Ascending aorta (tissue), 2 donors: ENCODE measurements around the gene KIRREL2. TPM values are rescaled to one million over a fixed set of nuclear protein-coding genes. Genes with fewer than 3 reads are reported as not detected.

ENCODE experiments used
- DNase-seq, 2 donors: peaks; one replicate each; pipeline ENCODE4 v3.0.0-alpha.2; 2019; ENCODE audit warnings: low spot score in 2 of 2
- H3K27ac ChIP-seq, 2 donors: fragments of 200-600 bp; sonication (generic); one replicate each; pipeline ENCODE4 v1.5.1; 2016 to 2017; ENCODE audit warnings: mild to moderate bottlenecking in 1 of 2
- H3K27me3 ChIP-seq: fragments of 200-600 bp; sonication (generic); one replicate; pipeline ENCODE4 v1.5.1; 2017
- H3K36me3 ChIP-seq, 2 donors: fragments of 200-600 bp; sonication (generic); one replicate each; pipeline ENCODE4 v1.5.1; 2016
- H3K4me1 ChIP-seq, 2 donors: fragments of 200-600 bp; sonication (generic); one replicate each; pipeline ENCODE4 v1.5.1; 2016 to 2017; ENCODE audit warnings: mild to moderate bottlenecking in 1 of 2
- H3K4me3 ChIP-seq, 2 donors: fragments of 200-600 bp; sonication (generic); one replicate each; pipeline ENCODE4 v1.5.1; 2016 to 2017; ENCODE audit warnings: mild to moderate bottlenecking in 1 of 2
- H3K9me3 ChIP-seq, 2 donors: fragments of 200-600 bp; sonication (generic); one replicate each; pipeline ENCODE4 v1.5.1; 2016
- CTCF ChIP-seq, 3 experiments: fragments of 200-600 bp in 2 of 3; fragments of 450-650 bp in 1 of 3; sonication (generic) in 2 of 3; IDR thresholded peaks; one replicate each; pipeline ENCODE4 v1.5.1; 2016 to 2019; ENCODE audit warnings: antibody characterized with exemption in 3 of 3, mild to moderate bottlenecking in 1 of 3, moderate library complexity in 1 of 3
- intact Hi-C: fragments of 100-400 bp; cut with DNase I; formaldehyde crosslinking; loops from one replicate; pipeline ENCODE4 v1.15.1; 2023
- total RNA-seq: library from RNA; depleted of rRNA; stranded (reverse); fragments of >200 nt; gene quantifications from one replicate; pipeline ENCODE4 v1.1.0, GENCODE V29; 2016

Gene KIRREL2
- total RNA-seq, 1 donor from 2014 or later = not detected

- Histone ChIP-seq H3K4me1 (peaks cover 14 to 18% of the 10 kb centered on the region in 2 donors), H3K27me3 (no peaks in the 10 kb centered on the region), H3K4me3 (no peak overlapping the region), H3K9me3 (no peaks in the 10 kb centered on the region), H3K36me3 (no peaks in the 10 kb centered on the region), H3K27ac (no peak overlapping the region)
- intact Hi-C loops = no loop called here
- DNase-seq = no peak
- TF ChIP-seq CTCF (IDR thresholded peaks at IDR 0.05) = no peak
These were observed 14.1 kb downstream of the KIRREL2 start for GRCh38 chr19:35870798-35871197.

- Histone ChIP-seq H3K36me3 (peaks cover 0 to 6% of the 10 kb centered on the region in 2 donors), H3K4me1 (peaks cover 14 to 18% of the 10 kb centered on the region in 2 donors), H3K27ac (no peak overlapping the region), H3K9me3 (no peaks in the 10 kb centered on the region), H3K27me3 (no peaks in the 10 kb centered on the region), H3K4me3 (no peak overlapping the region)
- no peak for DNase-seq
- intact Hi-C loops = no loop called here
- no peak for TF ChIP-seq CTCF (IDR thresholded peaks at IDR 0.05)
These were observed 14.9 kb downstream of the KIRREL2 start for GRCh38 chr19:35871611-35872010.

- H3K36me3 ChIP-seq = peaks cover 0 to 8% of the 10 kb centered on the region in 2 donors
- no peaks in the 10 kb centered on the region for H3K27me3 ChIP-seq
- H3K4me1 ChIP-seq = peaks cover 14 to 18% of the 10 kb centered on the region in 2 donors
- intact Hi-C loops = no loop called here
- H3K4me3 ChIP-seq = no peak overlapping the region
- DNase-seq = no peak
- no peak for TF ChIP-seq CTCF (IDR thresholded peaks at IDR 0.05)
- no peaks in the 10 kb centered on the region for H3K9me3 ChIP-seq
- no peak overlapping the region for H3K27ac ChIP-seq
These were observed 15.5 kb downstream of the KIRREL2 start for GRCh38 chr19:35872180-35872579.

- Histone ChIP-seq H3K27ac (no peak overlapping the region), H3K4me1 (peaks cover 5 to 8% of the 10 kb centered on the region in 2 donors), H3K27me3 (no peaks in the 10 kb centered on the region), H3K9me3 (no peaks in the 10 kb centered on the region), H3K36me3 (peaks cover 0 to 8% of the 10 kb centered on the region in 2 donors), H3K4me3 (no peak overlapping the region)
- DNase-seq = no peak
- no peak for TF ChIP-seq CTCF (IDR thresholded peaks at IDR 0.05)
- intact Hi-C loops = no loop called here
These were observed 17.8 kb downstream of the KIRREL2 start for GRCh38 chr19:35874392-35874930.

- H3K27me3 ChIP-seq = no peaks in the 10 kb centered on the region
- intact Hi-C loops = no loop called here
- no peak for DNase-seq
These were observed 22.4 kb downstream of the KIRREL2 start for GRCh38 chr19:35879068-35879467.

More at GRCh38 chr19:35879068-35879467, 22.4 kb downstream of the KIRREL2 start:
- H3K9me3 ChIP-seq = no peaks in the 10 kb centered on the region
- H3K4me3 ChIP-seq = no peak overlapping the region
- no peaks in the 10 kb centered on the region for H3K4me1 ChIP-seq
- no peak for TF ChIP-seq CTCF (IDR thresholded peaks at IDR 0.05)
- no peak overlapping the region for H3K27ac ChIP-seq
- H3K36me3 ChIP-seq = peaks cover 0 to 8% of the 10 kb centered on the region in 2 donors
